GM23338 (cell line): ENCODE data around the gene PSMD10. TPM values are rescaled to one million over a fixed set of nuclear protein-coding genes. Genes with fewer than 3 reads are reported as not detected.

ENCODE experiments used
- ATAC-seq: fragments of 200-7000 bp; cut with Tn5 transposase; 3 replicates; pipeline ENCODE4 v1.9.1; 2020
- DNase-seq: peaks from one replicate; pipeline ENCODE4 v3.0.0-alpha.2; 2015; ENCODE audit warnings: low spot score
- H2AFZ ChIP-seq: fragments of 200-600 bp; sonication (generic); 2 replicates; pipeline ENCODE4 v1.8.0; 2016; ENCODE audit warnings: antibody characterized with exemption, mild to moderate bottlenecking, moderate library complexity
- H3F3A ChIP-seq: fragments of 200-600 bp; sonication (generic); replicated peaks from 2 replicates; pipeline ENCODE4 v1.8.0; 2017; ENCODE audit warnings: antibody characterized with exemption, mixed run types, low read depth
- H3K27ac ChIP-seq: fragments of 200-600 bp; sonication (generic); 2 replicates; pipeline ENCODE4 v1.6.1; 2016; ENCODE audit warnings: low read depth
- H3K27me3 ChIP-seq: fragments of 200-600 bp; sonication (generic); 2 replicates; pipeline ENCODE4 v1.8.0; 2016; ENCODE audit warnings: mild to moderate bottlenecking, mixed run types, moderate library complexity; ENCODE audit not compliant: insufficient read depth
- H3K36me3 ChIP-seq: fragments of 200-600 bp; sonication (generic); 2 replicates; pipeline ENCODE4 v1.8.0; 2016; ENCODE audit warnings: mild to moderate bottlenecking; ENCODE audit not compliant: insufficient read depth
- H3K4me1 ChIP-seq: fragments of 200-600 bp; sonication (generic); 2 replicates; pipeline ENCODE4 v1.8.0; 2016; ENCODE audit warnings: mild to moderate bottlenecking, moderate library complexity; ENCODE audit not compliant: insufficient read depth
- H3K4me2 ChIP-seq: fragments of 200-600 bp; sonication (generic); 2 replicates; pipeline ENCODE4 v1.7.1; 2017; ENCODE audit warnings: mixed run types
- H3K4me3 ChIP-seq: fragments of 200-600 bp; sonication (generic); 2 replicates; pipeline ENCODE4 v1.6.1; 2016; ENCODE audit warnings: mixed run types
- H3K79me2 ChIP-seq: fragments of 200-600 bp; sonication (generic); replicated peaks from 2 replicates; pipeline ENCODE4 v1.8.0; 2017; ENCODE audit warnings: mild to moderate bottlenecking; ENCODE audit not compliant: insufficient read depth
- H3K9me2 ChIP-seq: fragments of 200-600 bp; sonication (generic); 2 replicates; pipeline ENCODE4 v1.8.0; 2017; ENCODE audit not compliant: insufficient read depth
- H4K20me1 ChIP-seq: fragments of 200-600 bp; sonication (generic); replicated peaks from 2 replicates; pipeline ENCODE4 v1.8.0; 2017; ENCODE audit warnings: mild to moderate bottlenecking; ENCODE audit not compliant: insufficient read depth
- H3K27ac Mint-ChIP-seq: 2 replicates; pipeline ENCODE4 v1.8.0; 2020; ENCODE audit warnings: inconsistent platforms, mild to moderate bottlenecking, moderate library complexity, mixed read lengths
- H3K27me3 Mint-ChIP-seq: 3 replicates; pipeline ENCODE4 v1.8.0; 2022; ENCODE audit warnings: low read depth, mild to moderate bottlenecking, moderate library complexity, mixed read lengths, inconsistent platforms; ENCODE audit not compliant: insufficient read depth, poor library complexity
- H3K36me3 Mint-ChIP-seq: 3 replicates; pipeline ENCODE4 v1.8.0; 2021; ENCODE audit warnings: low read depth, mild to moderate bottlenecking, inconsistent platforms, moderate library complexity, mixed read lengths
- H3K4me1 Mint-ChIP-seq: 3 replicates; pipeline ENCODE4 v1.8.0; 2020; ENCODE audit warnings: mild to moderate bottlenecking, inconsistent platforms, mixed read lengths
- H3K4me3 Mint-ChIP-seq: 3 replicates; pipeline ENCODE4 v1.8.0; 2021; ENCODE audit warnings: moderate library complexity, mild to moderate bottlenecking, inconsistent platforms, mixed read lengths
- H3K9me3 Mint-ChIP-seq: 3 replicates; pipeline ENCODE4 v1.8.0; 2020; ENCODE audit warnings: moderate library complexity, mild to moderate bottlenecking, inconsistent platforms, mixed read lengths
- CREB1 ChIP-seq: fragments of 250-450 bp; sonication (Bioruptor Pico); IDR thresholded peaks from 2 replicates; pipeline ENCODE4 v1.5.0; 2020; ENCODE audit warnings: low read depth, mild to moderate bottlenecking, moderate library complexity
- CTCF ChIP-seq, 2 experiments: fragments of 200-600 bp in 1 of 2; sonication (generic) in 1 of 2; conservative IDR thresholded peaks; 2 replicates each; pipeline versions ENCODE4 v1.5.1 to v1.6.1; 2016 to 2017; ENCODE audit warnings: antibody characterized with exemption in 2 of 2, low read depth in 2 of 2, mild to moderate bottlenecking in 2 of 2, moderate library complexity in 1 of 2
- ETS1 ChIP-seq: IDR thresholded peaks from 2 replicates; pipeline ENCODE4 v1.6.1; 2016; ENCODE audit warnings: antibody characterized with exemption
- EZH2 ChIP-seq: fragments of 200-600 bp; sonication (generic); IDR thresholded peaks from one replicate; pipeline ENCODE4 v1.8.0; 2017; ENCODE audit warnings: antibody characterized with exemption, mild to moderate bottlenecking, low read depth; ENCODE audit not compliant: unreplicated experiment
- EZH2phosphoT487 ChIP-seq: fragments of 200-600 bp; sonication (generic); IDR thresholded peaks from one replicate; pipeline ENCODE4 v1.8.1; 2018; ENCODE audit warnings: antibody characterized with exemption; ENCODE audit not compliant: unreplicated experiment
- JUNB ChIP-seq: IDR thresholded peaks from one replicate; pipeline ENCODE4 v1.6.1; 2016; ENCODE audit warnings: antibody characterized with exemption; ENCODE audit not compliant: unreplicated experiment
- POLR2AphosphoS5 ChIP-seq: IDR thresholded peaks from 2 replicates; pipeline ENCODE4 v1.6.1; 2016; ENCODE audit warnings: antibody characterized with exemption, low read depth
- REST ChIP-seq: IDR thresholded peaks from one replicate; pipeline ENCODE4 v1.6.1; 2018; ENCODE audit warnings: antibody characterized with exemption; ENCODE audit not compliant: unreplicated experiment
- STAT1 ChIP-seq: IDR thresholded peaks from one replicate; pipeline ENCODE4 v1.6.1; 2016; ENCODE audit warnings: antibody characterized with exemption; ENCODE audit not compliant: unreplicated experiment
- ZNF114 ChIP-seq: fragments of 250-450 bp; sonication (Bioruptor Pico); IDR thresholded peaks from 2 replicates; pipeline ENCODE4 v1.5.0; 2020; ENCODE audit warnings: mild to moderate bottlenecking, moderate library complexity
- ZNF331 ChIP-seq: fragments of 250-450 bp; sonication (Bioruptor Pico); IDR thresholded peaks from 2 replicates; pipeline ENCODE4 v1.5.0; 2020; ENCODE audit warnings: low read depth, mild to moderate bottlenecking, moderate library complexity
- ZNF462 ChIP-seq: fragments of 250-450 bp; sonication (Bioruptor Pico); IDR thresholded peaks from 2 replicates; pipeline ENCODE4 v1.5.0; 2020; ENCODE audit warnings: mild to moderate bottlenecking, moderate library complexity
- polyA plus RNA-seq: library from polyadenylated mRNA; unstranded; fragments of >200 nt; fragmentation: Nextera tagmentation; extraction: Ambion mirVana; gene quantifications from 2 replicates; pipeline ENCODE4 v1.2.1, GENCODE V29; 2016
- total RNA-seq: library from RNA; depleted of rRNA; stranded (reverse); fragments of >200 nt; shearing (Covaris generic); gene quantifications from 2 replicates; pipeline ENCODE4 v1.2.3, GENCODE V29; 2014

Gene PSMD10
- total and polyA plus RNA-seq, 2 experiments from 2014 or later, result 53.0 to 61.2 TPM

- H3K27ac Mint-ChIP-seq, result no peak overlapping the region
- Histone ChIP-seq H3K4me3 (no peak overlapping the region), H3K79me2 (no peaks in the 10 kb centered on the region), H3K4me1 (no peaks in the 10 kb centered on the region), H3K36me3 (no peaks in the 10 kb centered on the region), H2AFZ (no peak overlapping the region), H3K9me2 (no peaks in the 10 kb centered on the region), H3F3A (no peaks in the 10 kb centered on the region), H4K20me1 (no peaks in the 10 kb centered on the region), H3K4me2 (no peak overlapping the region), H3K27me3 (no peaks in the 10 kb centered on the region), H3K27ac (no peak overlapping the region)
- no peaks in the 10 kb centered on the region for H3K4me1 Mint-ChIP-seq
- ATAC-seq, result no peak
- no peaks in the 10 kb centered on the region for H3K9me3 Mint-ChIP-seq
- no peak for DNase-seq
- H3K4me3 Mint-ChIP-seq, result no peak overlapping the region
- no peaks in the 10 kb centered on the region for H3K36me3 Mint-ChIP-seq
- TF ChIP-seq JUNB, result no peak
- no peak for TF ChIP-seq ETS1
- no peak for TF ChIP-seq EZH2phosphoT487
- no peak for TF ChIP-seq CTCF (conservative IDR thresholded peaks at IDR 0.05; ENCODE audit: low read depth in 2 of 2)
- no peak for TF ChIP-seq CREB1
- TF ChIP-seq ZNF331 (CRISPR knock-in tag), result no peak
- TF ChIP-seq EZH2, result no peak
- no peak for TF ChIP-seq REST
- no peak for TF ChIP-seq STAT1
- no peak for TF ChIP-seq ZNF462 (CRISPR knock-in tag)
- no peak for TF ChIP-seq ZNF114 (CRISPR knock-in tag)
- TF ChIP-seq POLR2AphosphoS5, result no peak
- no peaks in the 10 kb centered on the region for H3K27me3 Mint-ChIP-seq
These were observed 41.7 kb downstream of the PSMD10 start for GRCh38 chrX:108049649-108050048.
